HEK293 (cell line): Measurements from ENCODE around the gene ZCCHC7.

Experiments used
- MYNN ChIP-seq: fragments of 450-650 bp; formaldehyde crosslinking; IDR thresholded peaks from 2 replicates; pipeline ENCODE4 v1.5.1; 2016; ENCODE audit warnings: missing biosample characterization, missing genetic modification characterization, borderline replicate concordance
- PRDM1 ChIP-seq: fragments of 450-650 bp; formaldehyde crosslinking; IDR thresholded peaks from 2 replicates; pipeline ENCODE4; 2016; ENCODE audit warnings: missing biosample characterization, missing genetic modification characterization
- SP2 ChIP-seq: fragments of 450-650 bp; formaldehyde crosslinking; IDR thresholded peaks from 2 replicates; pipeline ENCODE4 v1.5.1; 2016; ENCODE audit warnings: missing biosample characterization, missing genetic modification characterization
- ZFHX2 ChIP-seq: fragments of 450-650 bp; formaldehyde crosslinking; conservative IDR thresholded peaks from 2 replicates; pipeline ENCODE4 v1.5.1; 2016; ENCODE audit warnings: missing biosample characterization, missing genetic modification characterization
- ZNF121 ChIP-seq: fragments of 450-650 bp; formaldehyde crosslinking; IDR thresholded peaks from 2 replicates; pipeline ENCODE4 v1.5.1; 2016; ENCODE audit warnings: missing biosample characterization, missing genetic modification characterization
- ZNF174 ChIP-seq: fragments of 450-650 bp; formaldehyde crosslinking; IDR thresholded peaks from 2 replicates; pipeline ENCODE4 v1.5.0; 2017; ENCODE audit warnings: missing biosample characterization, mild to moderate bottlenecking, missing genetic modification characterization
- ZNF544 ChIP-seq: fragments of 450-650 bp; formaldehyde crosslinking; IDR thresholded peaks from 2 replicates; pipeline ENCODE4 v1.5.0; 2017; ENCODE audit warnings: missing biosample characterization, missing genetic modification characterization
- TF ChIP-seq, protein P1 (sequence below): fragments of 450-650 bp; formaldehyde crosslinking; IDR thresholded peaks from 2 replicates; pipeline ENCODE4 v1.5.1; 2016; ENCODE audit warnings: missing biosample characterization, missing genetic modification characterization
- TF ChIP-seq, protein P2 (sequence below): fragments of 450-650 bp; formaldehyde crosslinking; IDR thresholded peaks from 2 replicates; pipeline ENCODE4 v1.5.1; 2016; ENCODE audit warnings: missing biosample characterization, missing genetic modification characterization

DNA sequence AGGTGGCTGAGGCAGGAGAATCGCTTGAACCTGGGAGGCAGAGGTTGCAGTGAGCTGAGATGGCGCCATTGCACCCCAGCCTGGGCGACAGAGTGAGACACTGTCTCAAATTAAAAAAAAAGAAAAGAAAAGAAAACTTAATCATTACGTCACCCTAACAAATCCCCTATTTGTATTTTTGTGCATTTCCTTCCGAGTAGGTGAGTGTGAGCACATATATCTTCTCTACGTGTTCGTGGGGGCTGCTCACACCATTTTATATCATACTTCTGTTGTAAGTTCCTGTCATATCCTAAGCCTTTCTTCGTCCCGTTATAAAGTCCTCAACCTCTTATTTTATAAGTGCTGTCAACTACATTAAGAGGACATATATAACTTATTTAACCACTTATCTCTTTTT lies 260.2 kb downstream of the ZCCHC7 start:
- TF ChIP-seq MYNN (tag by site-specific recombination), result no peak
- no peak for TF ChIP-seq ZNF121 (tag by site-specific recombination)
- TF ChIP-seq, protein P1, sequence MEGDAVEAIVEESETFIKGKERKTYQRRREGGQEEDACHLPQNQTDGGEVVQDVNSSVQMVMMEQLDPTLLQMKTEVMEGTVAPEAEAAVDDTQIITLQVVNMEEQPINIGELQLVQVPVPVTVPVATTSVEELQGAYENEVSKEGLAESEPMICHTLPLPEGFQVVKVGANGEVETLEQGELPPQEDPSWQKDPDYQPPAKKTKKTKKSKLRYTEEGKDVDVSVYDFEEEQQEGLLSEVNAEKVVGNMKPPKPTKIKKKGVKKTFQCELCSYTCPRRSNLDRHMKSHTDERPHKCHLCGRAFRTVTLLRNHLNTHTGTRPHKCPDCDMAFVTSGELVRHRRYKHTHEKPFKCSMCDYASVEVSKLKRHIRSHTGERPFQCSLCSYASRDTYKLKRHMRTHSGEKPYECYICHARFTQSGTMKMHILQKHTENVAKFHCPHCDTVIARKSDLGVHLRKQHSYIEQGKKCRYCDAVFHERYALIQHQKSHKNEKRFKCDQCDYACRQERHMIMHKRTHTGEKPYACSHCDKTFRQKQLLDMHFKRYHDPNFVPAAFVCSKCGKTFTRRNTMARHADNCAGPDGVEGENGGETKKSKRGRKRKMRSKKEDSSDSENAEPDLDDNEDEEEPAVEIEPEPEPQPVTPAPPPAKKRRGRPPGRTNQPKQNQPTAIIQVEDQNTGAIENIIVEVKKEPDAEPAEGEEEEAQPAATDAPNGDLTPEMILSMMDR (tag by site-specific recombination), result no peak
- no peak for TF ChIP-seq PRDM1 (tag by site-specific recombination)
- TF ChIP-seq, protein P2, sequence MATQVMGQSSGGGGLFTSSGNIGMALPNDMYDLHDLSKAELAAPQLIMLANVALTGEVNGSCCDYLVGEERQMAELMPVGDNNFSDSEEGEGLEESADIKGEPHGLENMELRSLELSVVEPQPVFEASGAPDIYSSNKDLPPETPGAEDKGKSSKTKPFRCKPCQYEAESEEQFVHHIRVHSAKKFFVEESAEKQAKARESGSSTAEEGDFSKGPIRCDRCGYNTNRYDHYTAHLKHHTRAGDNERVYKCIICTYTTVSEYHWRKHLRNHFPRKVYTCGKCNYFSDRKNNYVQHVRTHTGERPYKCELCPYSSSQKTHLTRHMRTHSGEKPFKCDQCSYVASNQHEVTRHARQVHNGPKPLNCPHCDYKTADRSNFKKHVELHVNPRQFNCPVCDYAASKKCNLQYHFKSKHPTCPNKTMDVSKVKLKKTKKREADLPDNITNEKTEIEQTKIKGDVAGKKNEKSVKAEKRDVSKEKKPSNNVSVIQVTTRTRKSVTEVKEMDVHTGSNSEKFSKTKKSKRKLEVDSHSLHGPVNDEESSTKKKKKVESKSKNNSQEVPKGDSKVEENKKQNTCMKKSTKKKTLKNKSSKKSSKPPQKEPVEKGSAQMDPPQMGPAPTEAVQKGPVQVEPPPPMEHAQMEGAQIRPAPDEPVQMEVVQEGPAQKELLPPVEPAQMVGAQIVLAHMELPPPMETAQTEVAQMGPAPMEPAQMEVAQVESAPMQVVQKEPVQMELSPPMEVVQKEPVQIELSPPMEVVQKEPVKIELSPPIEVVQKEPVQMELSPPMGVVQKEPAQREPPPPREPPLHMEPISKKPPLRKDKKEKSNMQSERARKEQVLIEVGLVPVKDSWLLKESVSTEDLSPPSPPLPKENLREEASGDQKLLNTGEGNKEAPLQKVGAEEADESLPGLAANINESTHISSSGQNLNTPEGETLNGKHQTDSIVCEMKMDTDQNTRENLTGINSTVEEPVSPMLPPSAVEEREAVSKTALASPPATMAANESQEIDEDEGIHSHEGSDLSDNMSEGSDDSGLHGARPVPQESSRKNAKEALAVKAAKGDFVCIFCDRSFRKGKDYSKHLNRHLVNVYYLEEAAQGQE (tag by site-specific recombination), result no peak
- no peak for TF ChIP-seq SP2 (tag by site-specific recombination)
- no peak for TF ChIP-seq ZFHX2
- no peak for TF ChIP-seq ZNF174 (tag by site-specific recombination)
- no peak for TF ChIP-seq ZNF544
